Lung (tissue), 12 donors: ENCODE data around the gene LCLAT1. TPM values are rescaled to one million over a fixed set of nuclear protein-coding genes. Genes with fewer than 3 reads are reported as not detected.

Source experiments
- ATAC-seq: fragments of 200-7000 bp; cut with Tn5 transposase; one replicate; pipeline ENCODE4 v1.9.1; 2020; ENCODE audit warnings: moderate number of reproducible peaks; ENCODE audit not compliant: insufficient read depth, low FRiP score
- DNase-seq, 3 donors: peaks; one replicate each; pipeline ENCODE4 v3.0.0-alpha.2; 2013 to 2017
- H3K27ac ChIP-seq, 2 donors: one replicate each; pipeline ENCODE4 v1.5.1; 2013; ENCODE audit warnings: mild to moderate bottlenecking in 2 of 2, moderate library complexity in 2 of 2, control low read depth in 1 of 2, inconsistent platforms in 1 of 2, low read depth in 1 of 2, low read length in 1 of 2
- H3K27me3 ChIP-seq, 3 donors: one replicate each; pipeline ENCODE4 v1.5.1; 2013; ENCODE audit warnings: low read length in 2 of 3; ENCODE audit not compliant: control insufficient read depth in 3 of 3, insufficient read depth in 3 of 3
- H3K36me3 ChIP-seq, 4 donors: one replicate each; pipeline ENCODE4 v1.5.1; 2013; ENCODE audit warnings: low read length in 4 of 4, mild to moderate bottlenecking in 1 of 4, moderate library complexity in 1 of 4; ENCODE audit not compliant: control insufficient read depth in 4 of 4, insufficient read depth in 4 of 4
- H3K4me1 ChIP-seq, 5 donors: one replicate each; pipeline ENCODE4 v1.5.1; 2013; ENCODE audit warnings: low read length in 5 of 5, mild to moderate bottlenecking in 2 of 5, moderate library complexity in 1 of 5; ENCODE audit not compliant: control insufficient read depth in 5 of 5, insufficient read depth in 5 of 5
- H3K4me3 ChIP-seq: one replicate; pipeline ENCODE4 v1.5.1; 2013; ENCODE audit warnings: mild to moderate bottlenecking, control low read depth, moderate library complexity
- H3K9ac ChIP-seq, 2 donors: one replicate each; pipeline ENCODE4 v1.5.1; 2013; ENCODE audit warnings: low read length in 2 of 2, control low read depth in 1 of 2; ENCODE audit not compliant: insufficient read depth in 1 of 2
- H3K9me3 ChIP-seq, 4 donors: one replicate each; pipeline ENCODE4 v1.5.1; 2013; ENCODE audit warnings: low read length in 3 of 4, mild to moderate bottlenecking in 1 of 4, moderate library complexity in 1 of 4; ENCODE audit not compliant: control insufficient read depth in 4 of 4, insufficient read depth in 3 of 4
- WGBS, 2 donors: extraction: QIAGEN DNeasy Blood & Tissue Kit; methylation state at CpG; one replicate each; pipeline ENCODE4 v1.1.7; 2013; 5-methylcytosine and 5-hydroxymethylcytosine counted together
- polyA plus RNA-seq, 2 donors: library from polyadenylated mRNA; stranded (reverse); fragments of 200-250 nt; gene quantifications; one replicate each; pipeline ENCODE4 v1.2.1, GENCODE V29; 2013
- total RNA-seq, 2 donors: library from RNA; depleted of rRNA in 1 of 2; stranded (reverse); fragments of >200 nt in 1 of 2; gene quantifications; one replicate each; pipeline ENCODE4 v1.2.1, GENCODE V29; 2014 to 2021
- TF ChIP-seq, protein P1 (sequence below): IDR thresholded peaks from 2 replicates; pipeline ENCODE4 v1.5.1; 2012; ENCODE audit warnings: mild to moderate bottlenecking; ENCODE audit errors: control extremely low read depth, extremely low read depth
- donor health status: control.
- donor health status: control.
- donor health status: Bipolar disorder and iron deficiency.
- donor health status: healthy.
- donor health status: DM: yes; HTN: yes; CAD: no.

LCLAT1 gene
- total and polyA plus RNA-seq, 4 donors, result 2.4 to 24.2 (median 10.8) TPM

- ATAC-seq (no peak), DNase-seq (no peak)
- Histone ChIP-seq H3K27me3 (no peaks in the 10 kb centered on the region), H3K36me3 (no peaks in the 10 kb centered on the region), H3K4me3 (no peak overlapping the region), H3K27ac (peak overlapping the region in 1 of 2 donors; percentile 22), H3K9me3 (peaks cover 0 to 10% (median 2%) of the 10 kb centered on the region in 4 donors), H3K4me1 (peaks cover 0 to 35% (median 9%) of the 10 kb centered on the region in 5 donors), H3K9ac (no peak overlapping the region)
- TF ChIP-seq, protein P1, sequence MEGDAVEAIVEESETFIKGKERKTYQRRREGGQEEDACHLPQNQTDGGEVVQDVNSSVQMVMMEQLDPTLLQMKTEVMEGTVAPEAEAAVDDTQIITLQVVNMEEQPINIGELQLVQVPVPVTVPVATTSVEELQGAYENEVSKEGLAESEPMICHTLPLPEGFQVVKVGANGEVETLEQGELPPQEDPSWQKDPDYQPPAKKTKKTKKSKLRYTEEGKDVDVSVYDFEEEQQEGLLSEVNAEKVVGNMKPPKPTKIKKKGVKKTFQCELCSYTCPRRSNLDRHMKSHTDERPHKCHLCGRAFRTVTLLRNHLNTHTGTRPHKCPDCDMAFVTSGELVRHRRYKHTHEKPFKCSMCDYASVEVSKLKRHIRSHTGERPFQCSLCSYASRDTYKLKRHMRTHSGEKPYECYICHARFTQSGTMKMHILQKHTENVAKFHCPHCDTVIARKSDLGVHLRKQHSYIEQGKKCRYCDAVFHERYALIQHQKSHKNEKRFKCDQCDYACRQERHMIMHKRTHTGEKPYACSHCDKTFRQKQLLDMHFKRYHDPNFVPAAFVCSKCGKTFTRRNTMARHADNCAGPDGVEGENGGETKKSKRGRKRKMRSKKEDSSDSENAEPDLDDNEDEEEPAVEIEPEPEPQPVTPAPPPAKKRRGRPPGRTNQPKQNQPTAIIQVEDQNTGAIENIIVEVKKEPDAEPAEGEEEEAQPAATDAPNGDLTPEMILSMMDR, result no peak
- WGBS, 2 donors, result 87 to 95% methylated on average over 2 of the region's 2 CpGs
Measured at GRCh38 chr2:30503007-30503694, 56.1 kb downstream of the LCLAT1 start.

- ATAC-seq, result no peak
- no peaks in the 10 kb centered on the region for H3K36me3 ChIP-seq
Measured at GRCh38 chr2:30503695-30504052, 56.6 kb downstream of the LCLAT1 start.

DNA sequence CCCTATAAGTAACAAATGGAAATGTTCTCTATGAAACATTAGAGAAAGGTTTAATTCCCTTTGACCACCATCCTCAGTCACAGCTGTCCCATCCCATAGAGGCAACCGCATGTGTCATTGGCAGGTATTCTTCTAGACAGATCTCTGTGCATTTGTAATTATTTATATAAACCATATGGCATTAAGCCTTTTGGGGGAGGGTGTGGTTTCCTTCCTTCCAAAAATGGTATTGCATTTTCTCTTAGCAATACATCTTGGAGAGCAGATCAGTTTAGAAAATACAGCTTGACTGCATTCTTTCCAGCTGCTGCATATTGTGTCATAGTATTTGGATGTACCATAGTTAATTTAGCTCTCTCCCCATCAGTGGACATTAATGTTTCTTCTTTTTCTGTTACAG lies 57.7 kb downstream of the LCLAT1 start:
- H3K27me3 ChIP-seq, result no peaks in the 10 kb centered on the region
- peaks cover 0 to 27% (median 14%) of the 10 kb centered on the region in 5 donors for H3K4me1 ChIP-seq
- WGBS, 2 donors, result 75 to 84% methylated on average over 1 of the region's 1 CpG
- H3K27ac ChIP-seq, result no peak overlapping the region
- TF ChIP-seq, protein P1, result no peak
- H3K9ac ChIP-seq, result no peak overlapping the region
- H3K36me3 ChIP-seq, result no peaks in the 10 kb centered on the region
- peaks cover 0 to 10% (median 2%) of the 10 kb centered on the region in 4 donors for H3K9me3 ChIP-seq
- ATAC-seq, result no peak
- peak in 1 of 3 donors; percentile 69 for DNase-seq
- no peak overlapping the region for H3K4me3 ChIP-seq

More at GRCh38 chr2:30503695-30504052, 56.6 kb downstream of the LCLAT1 start:
- no peak for DNase-seq
- H3K27ac ChIP-seq, result no peak overlapping the region
- H3K9me3 ChIP-seq, result peaks cover 0 to 10% (median 2%) of the 10 kb centered on the region in 4 donors
- WGBS, 2 donors, result 53 to 73% methylated on average over 3 of the region's 3 CpGs
- no peaks in the 10 kb centered on the region for H3K27me3 ChIP-seq
- H3K9ac ChIP-seq, result no peak overlapping the region
- peaks cover 0 to 34% (median 9%) of the 10 kb centered on the region in 5 donors for H3K4me1 ChIP-seq
- TF ChIP-seq, protein P1, result no peak
- no peak overlapping the region for H3K4me3 ChIP-seq
